Stimulated activated CD8-positive, alpha-beta memory T cell treated with anti-CD3 and anti-CD28 coated beads, Interleukin-4, amount 100 ng/mL, for 48 hours (primary cell): Measurements from ENCODE around the gene AK2.
"Not testable (repeated sequence)": the region's sequence is repeated elsewhere in the genome, so short reads cannot be mapped to it uniquely, and the experiment has no call there.

Source experiments
- DNase-seq: peaks from one replicate; pipeline ENCODE4 v3.0.0-alpha.2; 2020

Gene AK2

DNA sequence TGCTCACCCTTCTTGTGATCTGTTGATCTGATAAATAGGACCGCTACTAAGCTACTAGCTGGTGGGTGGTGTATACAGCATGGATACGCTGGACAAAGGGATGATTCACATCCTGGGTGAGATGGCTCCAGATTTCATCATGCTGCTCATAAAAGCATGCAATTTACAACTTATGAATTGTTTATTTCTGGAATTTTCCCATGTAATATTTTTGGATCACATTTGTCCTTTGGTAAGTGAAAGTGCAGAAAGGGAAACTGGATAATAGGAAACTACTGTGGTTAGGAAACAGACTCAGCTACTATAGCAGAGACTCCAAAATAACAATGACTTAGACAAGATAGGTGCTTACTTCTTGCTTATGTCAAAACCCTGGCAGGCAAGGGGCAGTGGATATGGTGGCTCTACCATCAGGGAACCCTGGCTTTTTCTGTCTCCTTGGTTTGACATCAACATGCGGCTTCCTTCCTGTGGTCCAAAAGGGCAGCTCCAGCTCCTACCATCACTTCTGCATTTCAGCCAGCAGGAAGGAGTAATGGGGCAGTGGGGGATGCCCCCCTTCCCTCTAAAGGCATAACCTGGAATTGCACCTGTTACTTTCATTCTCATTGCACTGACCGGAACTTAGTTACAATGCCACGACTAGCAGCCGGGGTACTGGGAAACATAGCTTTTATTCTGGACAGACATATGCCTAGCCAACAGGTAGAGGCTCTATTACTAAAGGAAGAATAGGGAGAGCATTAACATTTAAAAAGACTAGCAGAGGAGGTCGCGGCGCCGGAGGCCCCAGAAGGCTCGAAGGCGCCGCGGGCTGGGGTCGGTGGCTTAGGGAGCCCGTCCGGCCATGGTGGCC lies 13.8 kb upstream of the AK2 start:
- DNase-seq = no peak

DNA sequence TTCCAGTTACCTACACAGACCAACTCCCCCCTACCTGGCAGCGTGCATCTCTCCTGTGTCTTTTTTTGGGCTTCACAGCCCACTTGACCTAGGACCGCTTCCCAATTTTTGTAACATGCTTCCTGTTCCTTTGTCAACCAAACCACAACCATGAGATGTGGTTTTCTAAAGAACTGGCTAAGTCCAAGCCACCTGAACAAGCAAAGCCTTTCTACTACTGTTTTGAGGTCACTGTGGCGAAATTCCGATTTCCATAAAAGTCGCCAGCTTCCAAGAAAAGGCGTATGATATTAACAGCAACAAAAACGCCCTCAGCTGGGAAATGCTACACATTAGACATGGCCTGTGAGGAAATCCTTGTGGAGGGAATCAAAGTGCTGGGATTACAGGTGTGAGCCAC lies 12.7 kb upstream of the AK2 start:
- no peak for DNase-seq

DNA sequence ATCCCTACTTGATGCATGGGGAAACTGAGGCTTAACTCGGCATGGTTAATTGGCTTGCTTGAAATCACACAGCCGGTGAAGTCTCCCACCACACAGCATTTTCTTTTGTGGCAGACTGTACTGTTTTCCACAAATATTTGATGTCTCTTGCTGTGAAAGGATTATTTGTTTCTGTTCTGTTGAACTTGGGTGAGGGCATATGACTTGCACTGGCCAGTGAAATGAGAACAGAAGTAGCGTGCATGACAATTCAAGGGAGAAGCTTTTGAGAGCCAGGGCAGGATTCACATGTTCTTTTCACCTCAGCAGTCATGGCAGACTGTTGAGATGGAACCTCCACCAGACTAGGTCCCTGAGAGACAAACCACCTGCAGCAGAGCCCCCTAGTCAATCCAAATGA lies 11.7 kb upstream of the AK2 start:
- DNase-seq = no peak

DNA sequence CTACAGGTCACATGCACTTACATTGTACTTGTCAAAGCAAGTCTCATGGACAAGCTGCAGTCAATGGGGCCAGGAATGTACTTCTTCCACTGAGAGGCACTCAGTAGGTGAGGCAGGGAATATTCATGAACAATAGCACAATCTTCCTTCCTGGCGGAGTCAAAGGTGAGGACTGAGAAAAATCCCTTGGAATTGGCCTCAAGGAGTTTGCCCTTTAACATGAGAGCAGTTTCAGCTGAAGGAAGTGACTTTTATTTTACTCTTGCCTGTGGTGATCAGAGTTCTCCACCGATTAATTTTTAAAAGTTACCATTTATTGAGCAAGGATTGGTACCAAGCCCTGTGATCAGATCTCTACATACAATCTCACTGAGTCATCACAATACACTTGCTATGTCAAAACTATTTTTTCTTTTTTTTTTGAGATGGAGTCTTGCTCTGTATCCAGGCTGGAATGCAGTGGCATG lies 11.2 kb upstream of the AK2 start:
- no peak for DNase-seq

DNA sequence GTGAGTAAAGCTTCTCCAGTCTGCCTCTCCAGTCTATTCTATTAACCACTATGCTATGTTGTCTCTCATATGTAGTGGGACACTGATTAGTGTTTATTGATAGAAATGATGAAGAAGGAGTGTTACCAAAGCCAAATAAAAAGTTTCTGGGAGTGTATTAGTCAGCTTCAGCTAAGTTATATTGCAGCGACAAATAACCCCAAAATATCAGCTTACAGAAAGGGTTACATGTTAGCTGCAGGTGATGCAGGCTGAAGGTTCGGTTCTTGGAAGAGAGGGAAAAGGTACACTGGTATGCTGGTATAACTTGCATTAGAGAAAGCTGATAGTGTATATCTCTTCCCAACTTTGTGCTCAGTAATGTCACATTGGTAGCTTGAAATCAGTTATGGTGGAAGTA lies 10.6 kb upstream of the AK2 start:
- no peak for DNase-seq

DNA sequence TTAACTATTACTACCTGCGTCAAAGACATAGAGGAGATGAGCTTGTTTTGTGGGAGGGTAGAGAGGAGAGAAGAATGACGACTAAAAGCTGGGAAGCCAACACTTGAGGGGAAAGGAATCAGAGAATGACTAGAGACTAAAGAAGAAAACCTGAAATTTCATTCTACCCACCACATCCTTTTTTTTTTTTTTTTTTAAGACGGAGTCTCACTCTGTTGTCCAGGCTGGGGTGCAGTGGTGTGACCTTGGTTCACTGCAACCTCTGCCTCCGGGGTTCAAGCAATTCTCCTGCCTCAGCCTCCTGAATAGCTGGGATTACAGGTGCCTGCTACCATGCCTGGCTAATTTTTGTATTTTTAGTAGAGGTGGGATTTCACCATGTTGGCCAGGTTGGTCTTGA lies 9.6 kb upstream of the AK2 start:
- DNase-seq = not testable (repeated sequence)

DNA sequence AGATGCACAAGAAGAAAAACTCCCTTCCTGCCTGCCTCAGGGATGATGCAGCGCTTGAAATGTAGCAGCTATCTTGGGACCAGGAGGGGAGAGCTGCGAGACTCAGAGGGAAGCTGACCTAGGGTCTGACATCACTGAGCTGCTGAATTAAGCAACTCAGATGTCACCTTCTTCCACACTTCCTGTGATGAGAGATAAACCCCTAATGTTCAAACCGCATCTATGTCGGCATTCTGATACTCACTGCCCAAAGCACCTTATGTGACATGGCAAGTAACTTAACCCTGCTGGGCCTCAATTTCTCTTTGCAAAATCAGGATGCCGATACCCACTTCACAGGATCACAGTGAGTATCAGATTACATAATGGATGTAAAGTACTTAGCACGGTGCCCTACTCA lies 9.1 kb upstream of the AK2 start:
- peak; percentile 29 for DNase-seq

DNA sequence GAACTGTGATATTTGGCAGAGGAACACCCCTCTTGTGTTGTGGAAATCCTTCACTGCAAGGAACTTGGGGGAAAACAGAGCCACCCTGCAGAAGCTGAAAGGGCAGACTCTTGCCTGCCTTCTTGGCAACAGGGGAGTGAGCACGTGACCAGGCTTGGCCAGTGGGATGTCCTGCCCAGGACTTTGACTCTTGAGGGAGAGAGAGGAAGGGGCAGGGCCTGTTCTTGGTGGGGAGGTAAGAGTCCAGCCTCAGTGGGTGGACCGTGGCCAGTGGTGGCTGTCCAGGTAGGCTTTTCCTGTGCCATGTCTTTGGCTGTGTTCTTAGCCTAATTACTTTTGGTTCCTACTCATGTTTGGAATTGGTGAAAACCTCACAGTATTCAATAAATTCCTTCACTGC lies 8.6 kb upstream of the AK2 start:
- no peak for DNase-seq

DNA sequence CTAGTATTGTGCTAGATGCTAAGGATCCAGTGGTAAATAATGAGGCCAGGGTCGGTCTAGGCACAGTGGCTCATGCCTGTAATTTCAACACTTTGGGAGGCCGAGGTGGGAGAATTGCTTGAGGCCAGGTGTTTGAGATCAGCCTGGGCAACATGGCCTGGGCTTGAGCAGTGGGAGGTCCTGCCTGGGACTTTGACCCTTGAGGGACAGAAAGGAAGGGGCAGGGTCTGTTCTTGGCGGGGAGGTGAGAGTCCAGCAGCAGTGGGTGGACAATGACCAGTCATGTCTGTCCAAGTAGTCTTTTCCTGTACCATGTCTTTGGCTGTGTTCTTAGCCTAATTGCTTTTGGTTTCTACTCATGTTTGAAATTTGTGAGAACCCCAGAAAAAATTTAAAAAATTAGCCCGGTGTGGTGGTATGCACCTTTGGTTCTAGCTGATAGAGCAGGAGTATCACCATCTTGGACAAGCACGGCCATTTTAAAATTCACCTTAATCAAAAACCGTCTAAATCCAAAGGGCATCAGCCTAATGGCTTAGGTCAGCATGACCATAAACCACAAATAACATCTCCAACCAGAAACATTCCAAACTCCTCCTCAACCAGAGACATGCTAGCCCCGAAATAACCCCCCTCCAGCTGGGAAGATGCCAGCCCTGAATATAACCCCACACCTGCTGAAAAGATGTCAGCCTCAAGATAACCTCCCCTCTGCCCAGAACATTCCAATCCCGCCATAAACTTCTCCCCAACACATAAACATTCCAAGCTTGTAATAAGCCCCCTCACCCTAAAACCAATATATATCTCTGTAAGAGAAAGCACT lies 6.8 kb upstream of the AK2 start:
- no peak for DNase-seq

DNA sequence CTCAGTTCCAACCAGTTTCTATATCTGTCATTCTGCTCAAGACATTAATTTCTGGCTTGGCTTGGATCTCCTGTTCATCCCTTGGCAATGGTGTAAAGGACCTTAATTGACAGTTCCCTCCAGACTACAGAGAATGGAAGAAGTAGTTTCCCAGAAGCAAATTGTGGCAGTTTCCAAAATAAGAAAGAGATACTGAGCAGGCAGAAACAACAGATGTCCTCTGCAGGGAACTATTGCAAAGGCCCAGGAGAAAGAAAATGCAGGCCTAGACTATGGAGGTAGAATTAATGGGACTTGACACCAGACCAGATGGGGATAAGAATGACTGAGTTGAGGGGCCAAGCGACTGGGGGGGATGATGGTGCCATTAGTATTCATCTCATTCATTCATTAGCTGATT lies 6.1 kb upstream of the AK2 start:
- no peak for DNase-seq

DNA sequence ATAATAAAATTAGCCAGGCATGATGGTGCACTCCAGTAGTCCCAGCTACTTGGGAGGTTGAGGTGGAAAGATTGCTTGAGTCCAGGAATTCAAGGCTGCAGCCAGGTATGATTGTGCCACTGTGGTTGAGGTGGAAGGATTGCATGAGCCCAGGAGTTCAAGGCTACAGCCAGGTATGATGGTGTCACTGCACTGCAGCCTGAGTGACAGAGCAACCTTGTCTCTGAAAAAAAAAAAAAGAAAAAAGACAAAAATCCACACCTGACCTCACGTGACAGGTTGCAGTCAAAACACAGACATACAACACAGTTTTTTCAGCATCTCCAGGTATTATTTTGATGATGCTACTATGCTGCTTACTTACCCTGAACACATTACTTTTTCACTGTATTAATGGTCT lies 4.3 kb upstream of the AK2 start:
- no peak for DNase-seq

DNA sequence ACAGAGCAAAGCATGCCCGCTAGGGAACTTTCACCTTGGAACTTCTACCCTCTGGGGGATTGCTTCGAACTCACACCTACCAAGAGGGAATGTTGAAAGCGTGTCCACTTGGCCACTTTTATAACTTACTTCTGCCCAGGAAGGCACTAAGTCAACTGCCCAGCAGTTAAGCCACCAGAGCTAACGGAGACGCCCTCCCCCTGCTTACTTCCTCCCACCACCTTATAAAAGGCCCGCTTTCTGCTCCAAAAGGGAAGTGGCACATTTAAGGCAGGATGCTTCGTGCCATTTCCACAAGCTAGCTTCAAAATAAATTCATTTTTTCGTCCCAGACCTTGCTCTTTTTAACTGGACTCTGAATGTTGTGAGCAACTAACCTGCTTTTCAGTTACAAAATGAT lies 3.2 kb upstream of the AK2 start:
- DNase-seq = no peak

DNA sequence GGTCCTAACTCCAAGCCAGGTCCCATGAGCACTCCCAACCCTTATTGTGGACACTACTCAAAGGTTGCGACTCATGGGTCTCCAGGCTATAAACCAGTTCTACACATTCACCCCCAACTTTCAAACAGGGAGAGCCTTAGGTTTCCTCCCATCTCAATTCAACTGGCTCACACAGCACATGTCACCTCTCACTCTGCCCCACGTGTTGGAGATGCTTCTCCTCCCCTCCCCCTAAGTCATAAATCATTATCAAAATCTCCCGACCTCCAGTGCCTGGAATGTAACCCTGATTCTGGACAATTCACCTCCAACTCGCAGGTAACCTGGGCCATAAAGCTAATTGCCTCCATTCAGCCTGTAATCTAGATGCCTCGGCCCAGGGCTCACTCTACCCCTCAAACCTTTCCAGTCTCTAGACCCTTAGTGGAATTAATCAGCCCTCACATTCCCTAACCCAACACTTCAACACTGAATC lies 595 bp downstream of the AK2 start:
- peak; percentile 29 for DNase-seq

DNA sequence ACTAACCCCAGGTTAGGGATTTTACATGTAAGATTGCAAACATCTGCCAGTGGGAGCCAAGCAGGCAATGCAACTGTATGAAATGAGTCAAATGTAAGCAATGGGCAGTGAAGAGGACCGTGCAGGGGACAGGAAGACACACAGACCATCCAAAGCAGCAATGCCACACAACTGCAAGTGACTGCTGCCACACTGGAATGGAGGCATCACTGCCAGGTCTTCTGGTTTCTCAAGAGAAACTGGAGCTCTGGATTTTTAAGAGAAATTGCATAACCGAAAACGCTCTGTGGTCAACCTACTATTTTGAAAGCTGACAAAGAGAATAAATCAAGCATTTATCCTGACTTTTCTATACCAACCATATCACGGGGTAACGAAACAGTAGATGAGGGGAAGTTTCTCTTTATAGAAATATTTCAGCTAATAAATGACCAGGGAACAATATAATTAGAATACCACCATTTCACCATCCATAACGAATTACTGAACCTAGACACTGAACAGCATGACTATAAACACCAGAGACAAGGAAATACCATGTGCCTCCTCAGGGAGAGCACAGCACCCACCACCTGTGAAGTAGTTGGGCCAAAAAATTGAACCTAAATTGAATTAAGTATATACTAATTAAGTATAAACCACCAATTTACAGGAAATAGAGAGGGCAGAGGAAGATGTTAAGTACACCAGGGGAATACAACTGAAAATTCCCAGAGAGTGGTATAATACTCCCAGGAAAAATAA lies 4.4 kb downstream of the AK2 start:
- no peak for DNase-seq

DNA sequence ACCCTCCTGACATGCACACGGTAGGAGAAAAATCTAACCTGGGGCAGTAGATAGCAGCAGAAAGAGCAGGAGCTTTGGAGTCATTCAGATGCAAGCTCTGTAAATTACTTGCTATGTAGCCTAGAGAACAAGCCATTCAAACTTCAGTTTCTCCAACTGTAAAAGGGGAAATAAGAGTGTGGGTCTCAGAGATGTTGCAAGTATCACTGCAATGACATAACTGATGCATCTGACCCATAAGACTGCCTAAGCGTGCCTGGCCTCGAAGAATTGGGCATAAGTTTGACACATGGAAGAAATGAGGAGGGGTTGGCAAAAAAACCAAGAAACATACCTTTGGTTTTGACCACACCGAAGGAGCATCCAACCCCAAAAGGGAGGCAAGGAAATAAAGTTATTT lies 5.2 kb downstream of the AK2 start:
- DNase-seq = no peak

DNA sequence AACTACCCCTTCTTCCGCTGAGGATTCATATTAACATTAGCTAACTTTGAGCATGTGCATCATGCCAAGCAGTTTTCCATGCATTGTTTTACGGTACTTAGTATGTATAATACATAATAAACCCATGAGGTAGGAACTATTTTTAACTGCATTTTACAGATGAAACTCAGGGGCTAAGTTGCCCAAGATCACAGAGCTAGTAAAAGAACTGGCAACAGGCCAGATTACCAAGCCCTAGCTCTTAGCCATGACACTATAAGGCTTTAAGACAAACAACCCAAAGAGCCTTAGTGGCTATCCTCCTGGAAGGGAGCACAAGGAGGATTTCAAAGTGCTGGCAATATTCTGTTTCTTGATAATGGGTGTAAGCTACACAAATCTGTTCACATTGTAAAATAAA lies 6.1 kb downstream of the AK2 start:
- no peak for DNase-seq

DNA sequence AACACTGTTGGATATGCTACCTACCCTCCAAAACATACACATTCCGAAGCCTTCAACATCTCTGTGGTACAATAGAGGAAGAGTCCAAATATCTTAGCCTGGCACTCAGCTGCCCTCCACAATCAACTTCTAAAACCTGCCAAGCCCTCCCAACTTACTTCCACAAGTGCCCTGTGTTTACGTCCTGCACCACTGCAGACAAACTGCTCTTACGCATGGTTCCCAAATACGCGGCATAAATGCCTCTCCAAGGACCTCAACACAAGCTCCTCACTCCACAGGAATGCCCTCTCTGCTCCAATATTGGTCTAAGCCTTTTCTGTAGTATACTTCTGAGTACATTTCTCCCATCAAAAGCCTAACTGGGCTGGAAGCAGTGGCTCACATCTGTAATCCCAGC lies 6.8 kb downstream of the AK2 start:
- DNase-seq = no peak

DNA sequence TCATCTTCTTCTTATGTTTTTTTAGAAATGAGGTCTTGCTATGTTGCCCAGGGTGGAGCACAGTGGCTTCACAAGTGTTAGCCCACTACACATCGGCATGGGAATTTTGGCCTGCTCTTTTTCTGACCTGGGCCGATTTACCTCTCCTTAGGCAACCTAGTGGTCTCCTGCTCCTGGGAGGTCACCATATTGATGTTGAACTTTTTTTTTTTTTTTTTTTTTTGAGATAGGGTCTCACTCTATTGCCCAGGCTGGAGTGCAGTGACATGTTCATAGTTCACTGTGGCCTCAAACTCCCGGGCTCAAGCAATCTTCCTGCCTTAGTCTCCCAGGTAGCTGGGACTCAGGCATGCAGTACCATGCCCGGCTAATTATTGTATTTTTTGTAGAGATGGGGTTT lies 7.5 kb downstream of the AK2 start:
- DNase-seq = no peak

DNA sequence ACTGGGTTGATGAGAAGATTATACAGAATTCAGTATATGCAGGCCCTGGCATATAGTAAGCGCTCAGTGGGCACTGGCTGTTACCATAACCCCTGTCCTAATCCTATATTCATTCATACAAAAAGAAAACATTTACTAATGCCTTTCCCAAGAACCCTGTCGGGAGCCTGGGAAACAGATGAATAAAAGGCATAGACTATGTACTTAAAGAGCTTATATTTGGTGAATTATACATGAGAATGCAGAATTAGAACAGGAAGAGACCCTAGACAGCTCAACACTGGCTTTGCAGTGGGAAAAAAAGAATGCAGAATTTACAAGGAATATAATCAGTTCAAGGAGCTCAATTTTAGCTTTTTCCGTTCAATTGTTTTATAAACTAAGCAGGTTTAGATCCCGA lies 10.9 kb downstream of the AK2 start:
- DNase-seq = no peak

DNA sequence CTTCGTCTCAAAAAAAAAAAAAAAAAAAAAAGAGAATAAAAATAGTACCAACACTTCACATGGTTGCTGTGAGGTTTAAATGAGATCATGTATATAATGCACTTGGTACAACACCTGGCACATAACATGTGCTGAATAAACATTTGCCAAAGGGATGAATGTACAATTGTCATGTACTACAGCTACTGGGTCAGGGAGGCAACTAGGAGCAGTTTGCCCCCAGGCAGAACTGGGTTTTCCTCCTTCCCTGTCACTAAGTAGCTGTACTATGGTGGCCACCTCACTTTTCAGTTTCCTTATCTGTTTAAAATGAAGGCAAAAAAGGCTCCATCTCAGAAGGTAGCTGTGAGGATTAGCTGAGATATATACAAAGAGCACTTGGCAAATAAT lies 11.5 kb downstream of the AK2 start:
- DNase-seq = no peak

DNA sequence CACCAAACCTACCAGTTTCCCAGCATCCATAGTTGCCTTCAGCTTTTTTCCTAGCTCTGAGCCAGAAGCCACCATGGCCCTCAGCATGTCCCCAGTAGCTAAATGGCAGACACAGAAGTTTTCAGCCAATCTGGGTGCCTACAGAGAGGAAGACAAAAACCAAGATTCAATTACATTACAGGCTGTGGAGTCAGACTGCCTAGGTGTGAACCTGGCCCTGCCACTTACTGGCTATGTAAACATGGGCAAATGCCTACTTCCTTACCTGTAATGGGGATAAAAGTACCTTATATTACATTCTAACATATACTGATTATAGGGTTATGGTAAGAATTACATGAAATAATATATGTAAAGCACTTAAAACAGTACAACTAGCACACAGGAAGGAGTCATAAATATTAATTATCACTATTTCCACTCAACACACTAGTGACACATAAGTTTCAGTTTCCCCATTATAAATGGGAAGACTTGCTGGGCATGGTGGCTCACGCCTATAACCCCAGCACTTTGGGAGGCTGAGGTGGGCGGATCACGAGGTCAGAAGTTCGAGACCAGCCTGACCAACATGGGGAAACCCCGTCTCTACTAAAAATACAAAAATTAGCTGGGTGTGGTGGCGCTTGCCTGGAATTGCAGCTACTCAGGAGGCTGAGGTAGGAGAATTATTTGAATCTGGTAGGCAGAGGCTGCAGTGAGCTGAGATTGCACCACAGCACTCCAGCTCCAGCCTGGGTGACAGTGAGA lies 12.1 kb downstream of the AK2 start:
- DNase-seq = peak; percentile 84

DNA sequence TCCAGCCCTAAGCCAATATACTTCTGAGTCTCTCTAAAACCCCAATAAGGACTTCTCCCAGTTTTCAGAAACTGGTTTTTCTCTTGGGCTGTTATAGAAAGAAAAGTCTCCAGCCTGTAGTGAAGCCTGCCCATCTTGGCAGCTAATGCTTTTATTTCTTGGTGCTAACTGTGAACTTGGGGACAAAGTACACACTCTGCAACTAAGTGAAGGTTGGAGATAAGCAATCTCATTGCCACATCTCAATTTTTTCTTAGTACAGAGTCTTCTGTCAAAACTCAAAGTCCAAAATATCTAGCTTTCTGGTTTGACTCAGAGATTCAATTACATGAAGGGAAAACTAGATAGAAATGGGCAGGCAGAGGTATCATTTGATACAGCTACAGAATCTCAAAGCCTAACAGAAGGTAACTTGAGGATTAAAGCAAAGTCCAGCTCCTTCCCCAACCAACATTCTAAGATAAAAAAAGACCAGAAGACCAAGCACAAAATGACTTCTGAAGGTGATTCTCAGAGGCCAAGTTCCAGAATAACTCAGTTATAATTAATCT lies 14.0 kb downstream of the AK2 start:
- DNase-seq = no peak
